ENCODE measurements around the gene PRCP.
A peak's percentile ranks its signal among the peaks of the same experiment; 100 is the strongest.

PRCP gene

DNA sequence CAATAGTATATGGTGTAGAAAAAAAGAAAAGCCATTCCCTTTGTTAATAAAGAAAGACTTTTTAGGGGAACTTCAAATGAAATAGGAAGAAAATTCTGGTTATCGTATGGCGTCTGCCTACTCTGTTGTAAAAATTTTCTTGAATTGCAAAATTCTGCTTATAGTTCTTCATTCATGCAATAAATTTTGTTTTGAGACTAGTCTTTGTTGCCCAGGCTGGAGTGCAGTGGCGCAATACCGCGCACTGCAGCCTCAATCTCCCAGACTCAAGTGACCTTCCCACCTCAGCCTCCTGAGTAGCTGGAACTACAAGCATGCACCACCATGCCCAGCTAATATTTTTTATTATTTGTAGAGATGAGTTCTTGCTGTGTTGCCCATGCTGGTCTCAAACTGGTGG, 7.1 kb upstream of the PRCP start:
- DNase-seq (ENCODE audit: low read depth, low spot score), result no peak

DNA sequence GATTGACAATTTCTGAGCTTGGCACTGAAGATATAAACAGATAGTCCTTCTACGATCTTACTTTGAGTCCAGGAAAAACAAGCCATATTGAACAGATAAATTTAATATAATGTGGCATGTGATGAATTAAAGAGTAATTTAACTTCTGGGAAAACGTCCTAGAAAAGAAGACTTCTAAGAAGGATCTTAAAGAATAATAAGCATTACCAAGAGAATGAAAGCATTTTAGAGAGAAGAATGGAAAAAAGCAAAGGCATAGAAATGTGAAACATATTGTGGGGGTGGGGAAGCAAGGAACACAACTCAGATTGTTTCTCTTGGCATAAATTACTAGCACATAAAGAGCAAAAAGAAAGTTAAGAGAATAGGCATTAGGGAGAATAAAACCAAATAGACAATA, 6.7 kb upstream of the PRCP start:
- no peak for DNase-seq (ENCODE audit: low read depth, low spot score)

DNA sequence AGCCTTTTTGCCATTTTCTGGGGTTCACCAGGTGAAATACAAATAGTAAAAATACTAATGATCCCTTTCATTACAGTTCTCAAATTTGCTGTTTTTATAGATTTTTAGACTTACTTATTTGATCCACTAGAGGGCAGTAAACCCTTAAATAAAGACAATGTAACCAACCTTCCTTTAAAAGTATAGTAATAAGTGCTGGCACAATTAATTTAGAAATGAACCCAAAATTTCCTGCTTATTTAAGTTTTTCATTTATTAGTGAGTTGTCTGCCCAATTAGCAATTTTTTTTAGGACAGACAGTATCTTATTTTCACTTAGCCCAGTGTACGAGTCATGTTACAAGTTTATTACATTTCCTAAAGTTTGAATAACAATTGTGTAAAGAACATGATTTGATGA, 6.0 kb upstream of the PRCP start:
- no peak for DNase-seq (ENCODE audit: low read depth, low spot score)

DNA sequence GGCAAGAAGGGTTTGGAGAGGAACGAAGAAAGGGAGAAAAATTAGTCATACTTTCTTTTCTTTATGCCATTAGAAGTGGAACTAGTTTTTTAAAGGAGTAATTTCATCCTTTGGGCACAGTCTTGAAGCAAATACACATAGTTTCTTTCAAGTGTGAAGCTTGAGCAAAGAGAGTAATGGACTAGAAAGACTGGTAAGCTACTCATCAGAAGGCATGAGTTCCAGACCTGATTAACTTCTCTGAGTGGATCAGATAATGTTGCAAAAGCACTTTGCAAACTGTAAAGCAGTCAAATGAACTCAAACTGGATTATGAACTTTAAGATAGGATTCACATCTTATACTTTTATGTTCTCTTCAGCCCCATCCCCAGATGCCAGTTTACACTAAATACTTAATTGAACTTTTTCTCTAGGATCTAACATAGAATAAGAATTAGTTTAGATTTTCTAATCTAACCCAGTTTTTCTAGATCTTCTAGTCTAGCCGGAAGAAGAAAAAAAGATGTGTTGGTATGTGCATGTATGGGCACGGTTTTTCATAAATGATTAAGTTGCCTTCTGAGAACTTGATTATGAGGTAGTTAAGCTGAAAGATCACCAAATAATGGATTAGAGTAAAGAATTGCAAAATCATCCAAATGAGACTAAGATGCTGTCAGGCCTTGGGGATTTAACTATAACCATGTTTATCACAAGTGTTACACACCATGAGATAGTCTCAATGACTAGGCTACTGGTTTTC, 3.8 kb upstream of the PRCP start:
- no peak for DNase-seq (ENCODE audit: low read depth, low spot score)

DNA sequence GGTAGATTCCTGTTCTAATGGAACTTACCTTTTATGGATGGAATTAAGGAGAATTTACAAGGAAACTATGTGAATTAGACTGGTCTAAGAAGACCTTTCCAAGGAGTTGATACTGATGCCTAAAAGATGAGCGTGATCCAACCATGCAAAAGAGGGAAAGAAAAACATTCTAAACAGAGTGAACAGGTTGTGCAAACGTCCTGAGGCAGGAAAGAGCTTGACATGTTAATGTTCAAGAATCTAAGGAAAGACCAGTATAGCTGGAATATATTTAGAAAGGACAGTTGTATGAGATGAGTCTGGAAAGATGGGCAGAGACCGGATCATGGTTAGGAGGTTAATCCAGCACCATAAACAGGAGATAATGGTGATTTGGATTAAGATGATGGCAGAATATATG, 2.6 kb upstream of the PRCP start:
- DNase-seq (ENCODE audit: low read depth, low spot score), result no peak

DNA sequence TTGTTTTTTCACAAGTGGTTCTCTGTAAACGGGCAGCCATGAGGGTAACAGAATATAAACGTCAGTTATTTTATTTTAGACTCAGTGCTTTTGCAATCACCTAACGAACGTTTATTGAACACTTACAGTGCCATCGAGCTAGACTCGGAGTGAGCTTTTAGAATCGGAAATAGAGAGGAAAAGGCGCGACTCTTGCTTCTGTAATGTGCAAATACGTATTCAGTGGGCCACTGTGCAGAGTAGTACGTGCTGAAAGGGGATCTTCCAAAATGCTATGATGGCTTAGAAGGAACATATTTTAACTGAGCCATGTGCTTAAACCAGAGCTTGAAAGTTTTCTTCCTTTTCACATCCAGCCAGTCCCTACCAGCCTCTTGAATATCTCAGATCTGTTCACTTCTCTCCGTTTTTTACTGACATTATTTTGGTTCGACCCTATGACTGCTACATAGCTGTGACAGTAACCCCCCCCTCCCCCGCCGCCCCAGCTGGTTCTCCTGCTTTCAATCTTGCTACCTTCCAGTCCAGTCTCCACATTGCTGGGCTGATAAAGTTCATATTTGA, 1.8 kb upstream of the PRCP start:
- no peak for DNase-seq (ENCODE audit: low read depth, low spot score)

DNA sequence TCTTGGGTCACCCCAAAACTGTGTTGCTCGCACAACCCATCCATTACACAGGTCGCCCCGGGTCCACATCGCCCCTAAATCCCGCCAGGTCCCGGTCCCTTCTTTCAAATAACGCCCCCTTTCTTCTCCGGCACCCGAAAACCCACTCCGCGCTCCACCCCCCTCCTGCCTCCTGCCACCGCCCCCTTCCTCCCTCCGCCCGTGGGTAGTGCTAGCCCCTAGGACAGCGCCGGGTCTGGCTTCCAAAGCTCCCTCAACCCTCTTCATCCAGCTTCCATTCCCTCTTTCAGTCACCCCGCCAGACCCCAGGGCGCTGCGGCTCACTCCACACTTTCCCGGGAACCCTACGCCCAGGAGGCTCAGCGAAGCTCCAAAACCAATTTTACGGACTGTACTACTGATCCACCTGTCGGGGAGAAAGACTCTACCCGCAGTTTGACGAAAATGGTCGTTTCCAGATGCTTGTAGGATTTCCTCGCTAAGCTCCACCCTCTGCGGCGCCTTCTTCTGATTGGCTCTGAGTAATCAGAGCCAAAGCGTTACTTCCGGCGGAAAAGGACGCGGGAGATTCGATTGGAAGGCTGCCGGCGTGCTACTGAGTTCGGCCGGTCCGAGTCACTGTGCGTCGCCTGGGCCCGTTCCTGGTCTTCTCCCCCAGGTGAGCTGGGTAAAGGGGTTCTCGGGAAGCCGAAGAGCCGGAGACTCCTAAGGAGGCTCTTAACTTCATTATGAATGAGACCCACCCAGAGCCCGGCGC, 1.1 kb upstream of the PRCP start, which contains the start of gene DDIAS:
Gene DDIAS (plus strand): TSS at position 572 of the 757 bp plus-strand sequence. CDS start 13,003 bp downstream, outside the sequence.
- DNase-seq (ENCODE audit: low read depth, low spot score), result peak; percentile 84

DNA sequence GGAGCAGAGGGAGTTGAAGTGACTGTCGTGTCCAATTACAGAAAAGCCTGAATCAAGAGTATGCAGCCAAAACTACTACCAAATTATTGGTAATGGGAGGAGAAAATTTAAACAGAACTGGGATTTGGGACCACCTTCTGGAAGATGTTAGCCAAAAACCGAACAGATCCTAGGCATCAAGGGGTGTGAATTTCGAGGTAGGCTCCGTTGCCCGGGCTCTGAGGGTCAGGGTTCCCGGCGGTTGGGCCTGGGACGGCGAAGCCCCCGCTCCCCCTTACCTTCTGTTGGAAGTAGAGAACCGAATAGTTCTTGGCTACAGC, 313 bp downstream of the PRCP start:
- DNase-seq (ENCODE audit: low read depth, low spot score), result no peak

DNA sequence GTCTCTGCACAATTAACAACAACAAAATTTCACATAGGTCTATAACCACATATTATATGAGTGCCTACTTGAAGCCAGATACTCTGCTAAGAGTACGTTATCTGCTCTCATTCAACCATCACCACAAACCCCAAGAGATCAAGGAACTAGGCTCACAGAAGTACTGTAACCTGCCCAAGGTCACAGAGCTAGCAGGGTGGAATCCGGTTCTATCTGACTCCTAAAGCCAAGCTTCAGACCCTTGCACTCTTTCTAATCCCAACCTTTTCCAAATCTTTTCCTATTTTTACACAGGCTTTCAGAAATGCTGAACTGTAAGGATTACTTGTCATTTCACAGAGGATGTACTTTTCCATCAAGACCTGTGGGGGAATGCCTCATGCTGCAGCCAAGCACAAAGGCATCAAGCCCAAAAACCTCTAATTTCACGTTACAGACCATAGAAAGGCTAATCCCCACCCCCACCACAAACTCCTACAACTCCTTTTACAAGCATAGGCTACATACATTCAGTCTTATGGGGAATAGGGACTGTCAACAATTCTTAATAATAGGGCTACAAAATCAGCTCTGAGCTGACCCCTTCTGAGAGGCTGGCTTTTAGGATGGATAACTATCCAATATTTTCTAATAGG, 927 bp downstream of the PRCP start:
- no peak for DNase-seq (ENCODE audit: low read depth, low spot score)

DNA sequence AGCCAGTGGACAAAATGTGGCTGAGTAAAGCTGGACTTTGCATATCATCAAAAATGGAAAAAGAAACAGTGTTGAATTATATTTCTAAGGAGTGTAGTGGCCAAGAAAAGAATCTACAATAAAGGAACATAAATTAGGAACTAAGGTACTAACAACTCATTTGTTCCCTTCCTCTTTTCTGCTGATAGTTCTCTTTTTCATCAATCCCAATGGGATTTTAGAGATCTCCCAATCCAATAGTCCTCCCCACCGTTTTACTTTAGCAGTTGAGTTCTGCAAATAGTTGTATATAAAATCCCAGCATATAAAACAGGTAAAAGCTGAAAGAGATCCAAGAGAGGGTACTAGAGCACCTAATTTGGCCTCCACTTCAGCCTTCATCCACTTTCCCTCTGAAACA, 2.0 kb downstream of the PRCP start:
- no peak for DNase-seq (ENCODE audit: low read depth, low spot score)

DNA sequence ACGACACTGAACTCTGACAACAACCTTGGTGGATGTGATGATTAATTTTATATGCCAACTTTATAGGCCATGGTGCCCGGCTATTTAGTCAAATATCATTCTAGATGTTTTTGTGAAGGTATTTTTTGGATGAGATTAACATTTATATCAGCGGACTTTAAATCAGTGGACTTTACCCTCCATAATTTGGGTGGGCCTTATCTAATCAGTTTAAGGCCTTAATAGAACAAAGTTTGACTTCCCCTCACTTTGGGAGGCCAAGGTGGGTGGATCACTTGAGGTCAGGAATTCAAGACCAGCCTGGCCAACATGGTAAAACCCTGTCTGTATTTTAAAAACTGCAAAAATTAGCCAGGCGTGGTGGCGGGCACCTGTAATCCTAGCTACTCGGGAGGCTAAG, 4.0 kb downstream of the PRCP start:
- DNase-seq (ENCODE audit: low read depth, low spot score), result no peak

DNA sequence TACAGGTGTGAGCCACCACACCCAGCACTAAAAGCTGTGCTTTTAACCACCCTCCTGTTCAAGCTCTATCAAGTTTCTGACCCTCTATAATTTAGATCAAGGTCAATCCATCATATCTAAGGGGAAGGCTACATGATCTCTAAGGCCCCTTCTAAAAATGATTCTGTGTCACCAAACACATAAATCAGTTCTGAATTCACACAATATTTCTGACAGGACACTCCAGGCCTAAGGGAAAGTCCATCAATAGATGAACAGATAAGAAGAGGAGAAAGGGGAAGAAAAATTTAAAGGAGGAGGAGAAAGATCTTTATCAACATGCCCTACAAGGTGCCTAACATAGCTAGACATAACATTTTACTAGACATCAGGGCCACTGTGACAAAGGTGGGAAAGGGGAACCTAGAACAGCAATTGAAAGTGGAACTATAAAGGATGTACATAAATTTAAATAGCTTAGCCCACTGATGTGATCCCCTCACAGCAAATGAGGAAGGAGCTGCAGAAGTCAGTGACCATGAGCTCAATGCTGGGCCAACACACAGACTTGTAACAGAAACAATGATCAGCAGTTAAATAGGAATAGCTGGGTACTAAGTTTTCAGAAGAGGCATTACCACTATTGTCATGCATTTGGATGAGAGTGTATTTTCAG, 4.7 kb downstream of the PRCP start:
- DNase-seq (ENCODE audit: low read depth, low spot score), result no peak

DNA sequence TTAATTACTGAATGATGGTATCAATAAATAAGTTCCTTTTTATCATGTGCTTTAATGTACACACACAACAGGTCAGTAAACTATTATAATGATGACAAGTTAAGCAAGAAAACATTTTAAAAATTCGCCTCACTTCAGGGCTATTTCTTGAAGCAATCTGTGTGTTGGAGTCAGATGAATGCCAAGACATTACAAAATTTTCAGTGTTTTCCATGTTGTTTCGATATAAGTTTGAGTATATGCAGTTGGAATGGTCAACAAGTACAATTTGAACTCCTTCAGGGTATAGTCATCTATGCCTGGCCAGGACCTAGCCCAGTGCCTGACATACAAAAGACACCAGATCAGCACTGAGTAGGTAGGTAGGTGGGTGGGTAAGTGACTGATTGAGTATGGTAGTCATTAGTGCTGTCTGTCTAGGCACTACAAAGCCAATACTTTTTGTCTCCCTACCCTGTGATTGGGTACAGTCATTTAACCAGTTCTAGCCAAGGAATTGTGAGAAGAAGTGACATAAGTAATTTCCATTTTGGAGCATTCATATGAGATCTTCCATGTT, 7.5 kb downstream of the PRCP start:
- no peak for DNase-seq (ENCODE audit: low read depth, low spot score)

DNA sequence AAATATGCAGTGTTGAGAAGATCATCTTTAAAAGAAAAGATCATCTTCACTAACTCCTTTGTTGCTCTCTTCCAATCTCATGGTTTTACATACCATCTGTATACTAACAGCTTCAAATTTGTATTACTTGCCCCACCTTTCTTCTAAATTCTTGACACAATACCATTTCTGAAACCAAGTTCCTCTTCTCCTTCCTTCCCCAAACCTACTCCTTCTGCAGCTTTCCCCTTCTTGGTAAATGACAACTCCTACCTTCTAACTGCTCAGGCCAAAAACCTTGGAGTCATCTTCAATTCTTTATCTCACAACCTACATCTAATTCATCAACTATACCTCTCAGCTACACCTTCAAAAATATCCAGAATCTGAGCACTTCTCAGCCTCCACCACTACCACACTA, 9.3 kb downstream of the PRCP start:
- no peak for DNase-seq (ENCODE audit: low read depth, low spot score)

DNA sequence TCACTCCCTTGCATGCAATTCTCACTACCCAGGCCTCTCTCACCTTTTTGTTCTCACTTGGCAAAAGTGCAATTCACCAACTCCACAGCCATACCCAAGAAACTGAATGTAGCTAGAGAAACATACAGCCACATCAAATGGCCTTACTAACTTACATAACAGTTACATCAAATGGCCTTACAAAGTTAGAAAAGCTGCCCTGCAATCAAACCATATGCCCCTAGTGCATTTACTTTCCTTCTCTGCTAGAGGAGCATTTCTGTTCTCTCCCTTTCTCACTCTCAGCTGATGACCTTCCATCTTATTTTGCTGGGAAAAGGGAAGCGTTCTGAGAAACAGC, 10.3 kb downstream of the PRCP start:
- no peak for DNase-seq (ENCODE audit: low read depth, low spot score)

DNA sequence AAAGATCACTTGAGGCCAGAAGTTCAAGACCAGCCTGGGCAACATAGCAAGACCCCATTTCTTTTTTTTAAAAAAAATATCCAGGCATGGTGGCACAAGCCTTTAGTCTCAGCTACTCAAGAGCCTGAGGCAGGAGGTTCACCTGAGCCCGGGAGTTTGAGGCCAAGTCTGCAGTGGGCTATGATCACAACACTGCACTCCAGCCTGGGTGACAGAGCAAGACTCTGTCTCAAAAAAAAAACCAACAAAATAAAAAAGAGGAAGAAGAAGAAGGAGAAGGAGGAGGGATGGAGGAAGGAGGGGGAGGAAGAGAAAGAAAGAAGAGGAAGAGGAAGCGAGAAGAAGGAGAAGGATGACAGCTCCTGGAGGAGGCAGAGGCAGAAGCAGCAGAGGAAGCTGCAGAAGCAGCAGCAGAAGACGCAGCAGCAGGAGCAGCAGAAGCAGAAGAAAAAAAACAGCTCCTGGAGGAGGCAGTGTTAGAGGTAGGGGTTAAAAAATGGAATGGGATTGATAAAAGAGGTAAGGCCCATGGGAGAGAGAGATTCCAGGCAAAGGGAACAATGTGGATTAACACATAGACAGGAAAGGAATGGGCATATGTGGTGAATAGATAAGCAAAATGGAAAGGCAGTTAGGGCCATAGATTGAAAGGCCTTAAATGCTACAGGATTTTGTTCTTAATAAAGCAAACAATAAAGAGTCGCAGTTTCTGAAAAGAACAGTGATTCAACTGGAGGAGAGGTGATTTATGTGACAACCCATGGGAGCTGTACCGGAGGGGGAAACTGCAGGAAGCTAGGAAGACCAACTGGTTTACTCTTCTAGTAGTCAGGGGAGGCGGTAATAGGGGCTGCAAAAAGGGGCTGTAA, 10.9 kb downstream of the PRCP start:
- no peak for DNase-seq (ENCODE audit: low read depth, low spot score)

DNA sequence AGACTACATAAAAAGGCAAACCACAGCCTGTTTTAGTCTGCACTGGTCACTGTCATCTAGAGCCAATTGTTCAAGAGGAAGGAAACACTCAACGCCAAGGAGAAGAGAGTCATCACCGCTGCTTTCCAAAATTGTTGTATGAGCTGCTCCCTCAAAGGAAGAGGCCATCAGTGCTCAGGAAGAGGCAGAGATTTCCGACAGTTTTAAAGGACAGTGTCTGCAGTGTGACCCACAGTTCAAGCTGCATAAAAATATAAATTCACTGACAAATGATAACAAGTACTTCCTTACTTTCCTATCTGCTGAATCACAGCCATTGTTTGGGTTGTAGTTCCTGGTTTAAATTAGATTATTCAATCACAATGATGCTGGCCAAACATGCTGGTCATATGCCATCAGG, 16.4 kb downstream of the PRCP start:
- no peak for DNase-seq (ENCODE audit: low read depth, low spot score)

DNA sequence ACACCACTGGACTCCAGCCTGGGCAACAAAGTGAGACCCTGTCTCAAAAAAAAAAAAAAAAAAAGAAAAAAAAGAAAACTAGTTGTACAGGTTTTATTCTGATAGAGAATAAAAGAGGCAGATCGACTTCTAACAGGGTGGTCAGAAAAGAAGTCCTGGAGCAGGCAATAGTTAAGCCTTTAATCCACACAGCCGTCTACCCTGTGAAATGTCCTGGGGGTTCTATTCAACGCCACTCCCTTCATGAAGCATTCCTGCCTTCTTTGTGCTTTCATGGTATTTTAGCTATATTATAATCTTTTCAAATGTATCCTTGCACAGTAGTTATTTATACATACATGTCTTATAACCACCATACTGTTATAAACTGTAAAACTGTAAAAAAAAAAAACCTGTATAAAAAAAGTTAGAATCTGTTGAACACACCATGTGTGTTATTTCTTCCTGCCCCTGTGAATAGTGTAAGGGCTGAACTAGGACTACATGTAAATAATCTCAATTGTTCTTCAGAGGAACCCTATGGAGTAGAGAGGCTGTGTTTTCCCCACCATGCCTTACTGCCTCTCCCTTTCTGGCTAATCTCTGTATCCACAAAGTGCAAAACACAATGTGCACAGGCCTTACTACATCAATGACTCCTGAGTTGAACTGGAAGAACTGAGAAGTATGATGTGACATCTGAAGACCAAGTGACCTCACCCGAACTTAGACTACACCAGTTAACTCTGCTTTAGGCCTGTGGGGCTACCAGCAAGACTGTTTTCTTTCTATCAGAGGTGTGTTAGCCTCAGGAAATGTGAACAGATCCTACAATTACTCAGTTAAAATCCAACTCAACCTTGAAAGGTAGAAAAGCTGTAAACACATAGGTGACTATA, 25.3 kb downstream of the PRCP start:
- DNase-seq (ENCODE audit: low read depth, low spot score), result no peak

DNA sequence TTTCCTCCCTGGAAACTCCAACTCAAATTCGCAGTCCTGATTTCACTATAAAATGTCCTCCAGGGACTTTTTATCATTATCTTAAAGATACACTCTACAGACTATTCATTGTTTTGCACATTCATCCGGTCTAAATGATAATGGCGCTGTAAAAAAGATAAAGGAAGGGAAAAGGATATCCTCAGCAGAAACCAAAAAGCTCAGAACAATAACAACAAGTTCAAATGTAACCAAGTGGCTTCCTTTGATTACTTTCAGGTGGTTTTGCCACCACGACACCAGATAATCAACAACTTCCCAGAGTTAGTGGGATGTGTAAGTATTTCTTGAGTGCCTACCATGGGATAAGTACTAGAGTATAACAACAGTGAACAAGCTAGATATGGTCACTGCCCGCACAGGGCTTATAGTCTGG, 26.3 kb downstream of the PRCP start:
- no peak for DNase-seq (ENCODE audit: low read depth, low spot score)
